Neural progenitor cell (in vitro differentiated cells): ENCODE measurements around the gene TERB2.
"Not testable (repeated sequence)": the region's sequence is repeated elsewhere in the genome, so short reads cannot be mapped to it uniquely, and the experiment has no call there.

Experiments used
- CTCF ChIP-seq: fragments of 200-600 bp; sonication (generic); IDR thresholded peaks from 2 replicates; pipeline ENCODE4 v1.5.1; 2017; ENCODE audit warnings: antibody characterized with exemption, mild to moderate bottlenecking
- EZH2 ChIP-seq: fragments of 200-600 bp; sonication (generic); IDR thresholded peaks from 2 replicates; pipeline ENCODE4 v1.6.1; 2017; ENCODE audit warnings: antibody characterized with exemption, mild to moderate bottlenecking, moderate library complexity

- not testable (repeated sequence) for TF ChIP-seq CTCF, EZH2
These were observed 58.6 kb downstream of the TERB2 start for GRCh38 chr15:45015114-45015513.
